Measurements from ENCODE around the gene RHD.
"Not testable (repeated sequence)": the region's sequence is repeated elsewhere in the genome, so short reads cannot be mapped to it uniquely, and the experiment has no call there.

Gene RHD

DNA sequence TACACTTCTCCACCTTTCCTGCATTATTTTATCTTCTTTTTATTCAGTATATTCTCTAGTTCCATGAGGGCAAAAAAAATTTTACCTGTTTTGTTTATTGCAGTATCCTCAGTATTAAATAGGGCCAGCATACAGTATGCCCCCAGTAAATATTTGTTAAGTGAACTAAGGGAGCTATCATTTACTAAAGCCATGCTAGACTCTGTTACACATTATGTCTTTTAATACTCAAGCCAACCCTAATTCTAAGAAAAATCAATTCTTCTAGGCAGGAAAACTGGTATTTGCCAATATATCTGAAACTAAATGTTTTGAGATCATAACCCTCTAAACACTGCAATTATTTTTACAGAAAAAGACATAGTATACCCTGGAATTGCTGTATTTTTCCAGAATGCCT, 84.1 kb downstream of the RHD start:
- DNase-seq (ENCODE audit: low spot score) = no peak

DNA sequence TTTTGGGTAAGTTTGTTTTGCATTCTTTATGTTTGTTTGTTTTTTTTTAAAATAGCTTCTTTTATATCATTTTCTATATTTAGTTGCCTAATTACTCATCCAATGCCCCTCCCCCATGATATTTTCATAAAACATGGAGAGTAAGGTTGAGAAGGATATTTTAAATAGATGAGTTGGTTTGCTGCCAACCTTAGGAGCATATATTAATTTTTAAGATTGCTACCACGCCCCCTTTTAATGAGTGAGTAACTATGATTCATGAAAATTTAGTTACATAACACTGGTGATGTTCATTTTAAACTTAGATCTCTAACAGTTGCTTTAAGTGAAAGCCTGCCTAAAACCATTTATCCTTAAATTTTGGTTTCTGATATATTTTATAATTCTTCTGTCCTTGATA, 84.5 kb downstream of the RHD start:
- DNase-seq (ENCODE audit: low spot score) = no peak

DNA sequence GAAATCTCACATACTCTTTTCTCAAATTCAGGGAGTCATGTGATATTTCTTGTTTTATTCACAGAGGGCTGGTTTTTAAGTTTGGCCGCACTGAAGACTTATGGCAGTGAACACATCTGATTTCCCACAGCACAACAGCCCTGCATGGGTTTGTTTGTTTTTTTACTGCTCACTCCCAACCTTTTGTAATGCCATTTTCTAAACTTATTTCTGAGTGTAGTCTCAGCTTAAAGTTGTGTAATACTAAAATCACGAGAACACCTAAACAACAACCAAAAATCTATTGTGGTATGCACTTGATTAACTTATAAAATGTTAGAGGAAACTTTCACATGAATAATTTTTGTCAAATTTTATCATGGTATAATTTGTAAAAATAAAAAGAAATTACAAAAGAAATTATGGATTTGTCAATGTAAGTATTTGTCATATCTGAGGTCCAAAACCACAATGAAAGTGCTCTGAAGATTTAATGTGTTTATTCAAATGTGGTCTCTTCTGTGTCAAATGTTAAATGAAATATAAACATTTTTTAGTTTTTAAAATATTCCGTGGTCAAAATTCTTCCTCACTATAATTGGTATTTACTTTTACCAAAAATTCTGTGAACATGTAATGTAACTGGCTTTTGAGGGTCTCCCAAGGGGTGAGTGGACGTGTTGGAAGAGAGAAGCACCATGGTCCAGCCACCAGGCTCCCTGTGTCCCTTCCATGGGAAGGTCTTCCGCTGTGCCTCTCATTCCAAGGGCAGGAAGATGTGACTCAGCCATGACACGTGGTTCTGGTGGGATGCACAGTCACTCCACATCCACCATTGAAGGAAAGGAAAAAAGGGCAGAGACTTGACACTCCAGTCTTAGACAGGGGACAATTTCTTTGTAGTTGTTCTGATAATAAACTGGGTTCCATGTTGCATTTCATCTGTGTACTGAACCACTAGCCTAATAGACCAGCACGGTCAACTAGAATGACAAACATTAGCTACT, 88.6 kb downstream of the RHD start:
- DNase-seq (ENCODE audit: low spot score) = no peak

DNA sequence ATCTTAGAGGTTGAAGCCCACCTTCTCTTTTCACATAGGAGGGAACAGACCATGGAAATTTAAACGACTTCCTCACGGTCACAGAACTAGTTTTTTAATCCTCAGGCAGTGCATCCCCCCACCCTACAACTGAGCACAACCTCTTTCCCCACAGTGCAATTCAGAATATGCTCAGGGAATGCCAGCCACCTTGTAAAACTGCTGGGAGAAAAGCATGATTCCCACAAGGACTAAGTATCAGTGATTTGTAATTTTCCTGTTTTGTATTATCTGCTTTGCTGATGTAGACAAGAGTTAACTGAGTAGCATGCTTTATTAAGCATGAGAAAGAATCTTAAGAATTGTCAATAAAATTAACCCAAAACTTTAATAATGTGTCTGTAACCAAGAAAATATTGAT, 89.6 kb downstream of the RHD start:
- DNase-seq (ENCODE audit: low spot score) = no peak

DNA sequence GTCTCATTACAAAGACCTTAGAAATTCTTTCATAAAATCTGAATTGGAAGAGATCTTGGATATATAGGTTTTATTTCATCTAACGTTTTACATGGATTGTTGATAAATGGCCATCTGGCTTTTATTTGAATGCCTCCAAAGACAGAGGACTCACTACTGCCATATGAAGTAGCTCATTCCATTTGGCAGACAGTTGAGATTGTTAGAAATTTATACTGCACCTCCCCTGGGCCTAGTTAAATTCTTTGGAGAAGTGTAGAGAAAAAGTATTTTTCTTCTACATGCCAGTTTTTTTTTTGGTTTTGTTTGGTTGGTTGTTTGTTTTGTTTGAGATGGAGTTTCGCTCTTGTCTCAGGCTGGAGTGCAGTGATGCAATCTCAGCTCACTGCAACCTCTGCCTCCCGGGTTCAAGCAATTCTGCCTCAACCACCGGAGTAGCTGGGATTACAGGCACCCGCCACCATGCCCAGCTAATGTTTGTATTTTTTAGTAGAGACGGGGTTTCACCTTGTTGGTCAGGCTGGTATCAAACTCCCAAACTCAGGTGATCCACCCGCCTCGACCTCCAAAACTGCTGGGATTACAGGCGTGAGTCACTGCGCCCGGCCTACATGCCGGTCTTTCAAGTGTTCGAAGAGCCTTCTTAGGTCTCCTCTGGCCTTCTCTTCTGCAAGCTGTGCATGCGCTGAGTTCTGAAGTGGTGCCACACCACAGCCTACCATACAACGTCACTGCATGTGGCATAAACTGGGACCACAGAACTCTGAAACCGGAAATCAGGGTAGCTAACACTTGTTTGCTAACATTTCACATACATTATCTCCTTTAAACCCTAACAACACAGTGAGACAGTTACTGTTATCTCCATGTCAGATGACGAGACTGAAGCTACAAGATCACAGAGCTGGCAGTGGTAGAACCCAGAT, 90.6 kb downstream of the RHD start:
- not testable (repeated sequence) for DNase-seq (ENCODE audit: low spot score)

DNA sequence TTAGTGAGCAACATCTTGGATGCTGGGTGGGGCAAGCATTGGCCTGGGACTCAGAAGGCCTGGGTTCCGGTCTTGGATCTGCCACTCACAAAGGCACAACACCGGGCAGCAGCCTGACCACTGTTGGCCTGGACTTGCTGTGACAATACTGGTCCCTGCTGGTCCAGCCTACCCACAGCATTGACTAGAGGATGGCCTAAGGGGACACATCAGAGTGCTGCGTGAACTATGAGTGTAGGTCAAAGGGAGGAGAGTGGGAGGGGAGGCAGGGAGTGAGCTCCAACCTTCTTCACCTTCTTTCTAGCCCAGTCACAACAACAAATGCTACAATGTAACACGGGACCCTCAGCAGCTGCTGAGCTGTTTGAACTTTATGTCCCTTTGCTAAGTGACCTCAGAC, 96.9 kb downstream of the RHD start:
- DNase-seq (ENCODE audit: low spot score) = no peak

DNA sequence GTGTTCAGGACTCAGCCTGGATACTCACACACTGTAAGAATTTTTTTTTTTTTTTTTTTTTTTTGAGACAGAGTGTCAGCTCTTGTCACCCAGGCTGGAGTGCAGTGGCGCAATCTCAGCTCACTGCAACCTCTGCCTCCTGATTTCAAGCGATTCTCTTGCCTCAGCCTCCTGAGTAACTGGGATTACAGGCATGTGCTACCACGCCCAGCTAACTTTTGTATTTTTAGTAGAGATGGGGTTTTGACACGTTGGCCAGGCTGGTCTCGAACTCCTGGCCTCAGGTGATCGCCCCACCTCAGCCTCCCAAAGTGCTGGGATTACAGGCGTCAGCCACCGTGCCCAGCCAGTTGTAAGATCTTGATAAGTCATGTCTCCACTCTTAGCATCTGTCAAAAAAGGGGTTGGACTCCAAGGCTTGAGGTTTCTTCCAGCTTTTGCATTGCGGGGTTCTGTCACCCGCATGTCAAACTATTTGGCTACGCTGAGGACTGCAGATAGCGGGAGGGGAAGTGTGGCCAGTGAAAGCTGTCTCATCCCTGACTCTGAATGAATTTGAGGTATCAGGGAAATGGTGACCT, 97.5 kb downstream of the RHD start:
- DNase-seq (ENCODE audit: low spot score) = not testable (repeated sequence)

DNA sequence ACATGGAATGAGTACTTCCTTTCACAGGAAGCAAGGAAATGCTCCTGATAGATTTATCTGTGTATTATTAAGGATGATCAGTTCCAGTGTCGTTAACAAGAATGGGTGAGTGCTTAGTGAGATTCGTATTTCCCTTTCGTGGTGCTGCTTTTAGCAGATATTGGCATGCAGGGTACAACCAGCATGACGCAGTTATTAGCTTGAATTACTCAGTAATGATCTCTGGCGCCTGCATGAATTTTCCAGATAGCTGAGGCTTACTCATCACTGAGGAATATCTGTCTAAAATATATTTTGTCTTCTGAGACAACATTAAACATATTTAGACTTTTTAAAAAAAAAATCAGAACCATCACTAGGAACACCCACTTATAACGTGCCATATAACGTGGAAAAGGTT, 99.4 kb downstream of the RHD start:
- DNase-seq (ENCODE audit: low spot score) = not testable (repeated sequence)

DNA sequence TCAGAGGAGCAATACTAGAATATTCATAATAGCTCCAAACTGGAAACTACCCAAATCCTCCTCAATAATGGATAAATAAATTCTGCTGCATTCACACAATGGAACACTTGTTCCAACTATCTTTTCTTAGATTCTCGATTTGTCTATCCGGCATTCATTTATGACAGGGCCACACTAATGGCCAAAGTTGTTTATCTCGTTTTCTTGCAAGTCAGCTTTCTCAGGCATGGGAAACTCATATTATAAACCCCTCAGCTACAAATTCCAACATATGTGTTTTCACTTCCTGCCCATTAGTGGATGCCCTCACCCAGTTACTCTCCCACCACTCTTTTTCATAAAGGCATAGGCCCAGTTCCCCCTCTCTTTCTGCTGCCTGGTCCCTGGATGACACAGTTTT, 106.1 kb downstream of the RHD start:
- not testable (repeated sequence) for DNase-seq (ENCODE audit: low spot score)

Measured in iPS-NIHi11 (cell line).